ENCODE results near the gene KRTAP5-8. TPM values are rescaled to one million over a fixed set of nuclear protein-coding genes. Genes with fewer than 3 reads are reported as not detected.

The KRTAP5-8 gene
- total RNA-seq, 1 experiment from 2014 or later = not detected

Small RNA genes lying within 50 kb of the gene (small RNA-seq; reads per million reads assigned to genes)
- gene AP000867.1 = not detected
- not detected for gene KRTAP5-14P

Other genes with a start within 250 kb of the KRTAP5-8 start
- gene DHCR7, start 89.6 kb upstream of the KRTAP5-8 start, total RNA-seq (2014; rRNA removed; shearing (Covaris generic); ENCODE audit: low replicate concordance) = 63.3 and 65.3 TPM in 2 replicates
- gene NADSYN1, start 84.8 kb upstream of the KRTAP5-8 start, total RNA-seq (2014; rRNA removed; shearing (Covaris generic); ENCODE audit: low replicate concordance) = 86.0 and 129 TPM in 2 replicates
- gene KRTAP5-7, start 10.8 kb upstream of the KRTAP5-8 start, total RNA-seq (2014; rRNA removed; shearing (Covaris generic); ENCODE audit: low replicate concordance) = 1.5 TPM in 1 of 2 replicates, not detected in the other
- not detected in 2 replicates for gene KRTAP5-9, start 10.4 kb downstream of the KRTAP5-8 start, total RNA-seq (2014; rRNA removed; shearing (Covaris generic); ENCODE audit: low replicate concordance)
- not detected in 2 replicates for gene KRTAP5-10, start 27.5 kb downstream of the KRTAP5-8 start, total RNA-seq (2014; rRNA removed; shearing (Covaris generic); ENCODE audit: low replicate concordance)
- not detected in 2 replicates for gene KRTAP5-11, start 44.9 kb downstream of the KRTAP5-8 start, total RNA-seq (2014; rRNA removed; shearing (Covaris generic); ENCODE audit: low replicate concordance)